GM10847 (cell line): Measurements from ENCODE around the gene PGLYRP4.

ENCODE experiments used
- POLR2A ChIP-seq: IDR thresholded peaks from 2 replicates; pipeline ENCODE4 v1.6.1; 2011; ENCODE audit not compliant: insufficient read length; ENCODE audit errors: extremely low read depth

PGLYRP4 gene

GRCh38 chr1:153348511-153349362 lies at the start of gene PGLYRP4:
Gene PGLYRP4, minus strand, starts transcription at chr1:153348841. Its CDS starts 909 bp downstream, at chr1:153347932.
- TF ChIP-seq POLR2A, result no peak

GRCh38 chr1:153397924-153398651 lies 49.4 kb upstream of the PGLYRP4 start:
- TF ChIP-seq POLR2A, result no peak

- TF ChIP-seq POLR2A, result no peak
These were observed 48.6 kb upstream of the PGLYRP4 start for GRCh38 chr1:153397051-153397923.

- TF ChIP-seq POLR2A, result no peak
These were observed 47.8 kb upstream of the PGLYRP4 start for GRCh38 chr1:153396461-153396860.

- no peak for TF ChIP-seq POLR2A
These were observed 47.1 kb upstream of the PGLYRP4 start for GRCh38 chr1:153395776-153396175.

GRCh38 chr1:153395136-153395685 lies 46.6 kb upstream of the PGLYRP4 start:
- TF ChIP-seq POLR2A, result no peak

- no peak for TF ChIP-seq POLR2A
These were observed 45.8 kb upstream of the PGLYRP4 start for GRCh38 chr1:153394391-153394790.

GRCh38 chr1:153393926-153394325 lies 45.3 kb upstream of the PGLYRP4 start:
- TF ChIP-seq POLR2A, result no peak

- TF ChIP-seq POLR2A, result no peak
These were observed 44.2 kb upstream of the PGLYRP4 start for GRCh38 chr1:153392822-153393221.

- no peak for TF ChIP-seq POLR2A
These were observed 43.6 kb upstream of the PGLYRP4 start for GRCh38 chr1:153392258-153392657.

- no peak for TF ChIP-seq POLR2A
These were observed 42.5 kb upstream of the PGLYRP4 start, which contains the start of gene S100A8 for GRCh38 chr1:153390938-153391710. Gene S100A8, minus strand, starts transcription at chr1:153391073. Its CDS starts 538 bp downstream, at chr1:153390535.

- no peak for TF ChIP-seq POLR2A
These were observed 41.6 kb upstream of the PGLYRP4 start for GRCh38 chr1:153389973-153390879.

- no peak for TF ChIP-seq POLR2A
These were observed 40.8 kb upstream of the PGLYRP4 start for GRCh38 chr1:153389401-153389800.

GRCh38 chr1:153387785-153388184 lies 39.1 kb upstream of the PGLYRP4 start:
- TF ChIP-seq POLR2A, result no peak

- no peak for TF ChIP-seq POLR2A
These were observed 38.4 kb upstream of the PGLYRP4 start for GRCh38 chr1:153387001-153387400.
